PFSK-1 (cell line): ENCODE measurements around the gene ST6GALNAC3.

Experiments
- FOXP2 ChIP-seq: optimal IDR thresholded peaks from 2 replicates; pipeline ENCODE3; 2011; ENCODE audit warnings: borderline replicate concordance, control low read depth, inconsistent platforms; ENCODE audit not compliant: insufficient read depth; ENCODE audit errors: extremely low read length, extremely low read depth
- POLR2AphosphoS5 ChIP-seq: IDR thresholded peaks from 2 replicates; pipeline ENCODE4 v1.6.1; 2012; ENCODE audit warnings: low read depth, mild to moderate bottlenecking, control low read depth, low read length, moderate library complexity
- REST ChIP-seq, 2 experiments: IDR thresholded peaks; 2 replicates each; pipeline versions ENCODE4 v1.6.1 to v1.8.0; 2011 to 2012; ENCODE audit warnings: low read depth in 2 of 2, low read length in 2 of 2, control low read depth in 1 of 2, inconsistent platforms in 1 of 2, mild to moderate bottlenecking in 1 of 2, moderate library complexity in 1 of 2; ENCODE audit not compliant: insufficient read depth in 1 of 2
- SIN3A ChIP-seq: IDR thresholded peaks from 2 replicates; pipeline ENCODE4 v1.6.1; 2012; ENCODE audit warnings: mild to moderate bottlenecking, low read length, moderate library complexity, borderline replicate concordance; ENCODE audit not compliant: insufficient read depth

DNA sequence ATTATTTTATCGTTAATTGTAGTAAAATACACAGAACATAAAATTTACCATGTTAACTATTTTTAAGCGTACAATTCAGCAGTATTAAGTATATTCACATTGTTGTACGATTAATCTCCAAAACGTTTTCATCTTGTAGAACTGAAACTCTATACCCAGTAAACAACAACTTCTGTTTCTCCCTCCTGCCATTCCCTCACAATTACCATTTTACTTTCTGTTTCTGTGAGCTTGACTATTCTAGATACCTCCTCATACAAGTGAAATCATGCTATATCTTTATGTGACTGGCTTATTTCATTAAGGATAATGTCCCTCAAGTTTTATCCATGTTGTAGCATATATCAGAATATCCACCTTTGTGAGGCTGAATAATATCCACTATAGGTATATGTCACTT, 156.8 kb downstream of the ST6GALNAC3 start:
- no peak for TF ChIP-seq REST (IDR thresholded peaks at IDR 0.05; ENCODE audit: insufficient read depth in 1 of 2, low read depth in 2 of 2, low read length in 2 of 2)
- no peak for TF ChIP-seq FOXP2
- TF ChIP-seq SIN3A: no peak
- no peak for TF ChIP-seq POLR2AphosphoS5
